Neuronal stem cell (in vitro differentiated cells): ENCODE data around the gene SMC1A.

Source experiments
- DNase-seq: peaks from one replicate; pipeline ENCODE4 v3.0.0-alpha.2; 2013; ENCODE audit warnings: low spot score
- H2AFZ ChIP-seq: one replicate; pipeline ENCODE4 v1.6.1; 2013; ENCODE audit warnings: mild to moderate bottlenecking, low read length, inconsistent platforms
- H2AK5ac ChIP-seq: 2 replicates; pipeline ENCODE4 v1.6.1; 2013; ENCODE audit warnings: low read depth, mild to moderate bottlenecking, inconsistent platforms, low read length, moderate library complexity, mixed read lengths
- H2BK120ac ChIP-seq: 2 replicates; pipeline ENCODE4 v1.6.1; 2013; ENCODE audit warnings: low read depth, mild to moderate bottlenecking, inconsistent platforms, low read length, moderate library complexity, mixed read lengths
- H2BK12ac ChIP-seq: one replicate; pipeline ENCODE4 v1.6.1; 2013; ENCODE audit warnings: low read length, inconsistent platforms
- H2BK15ac ChIP-seq: 2 replicates; pipeline ENCODE4 v1.6.1; 2013; ENCODE audit warnings: mild to moderate bottlenecking, low read length, inconsistent platforms, mixed read lengths
- H2BK5ac ChIP-seq: one replicate; pipeline ENCODE4 v1.6.1; 2013; ENCODE audit warnings: inconsistent platforms, mild to moderate bottlenecking, low read length, moderate library complexity
- H3K14ac ChIP-seq: one replicate; pipeline ENCODE4 v1.6.1; 2013; ENCODE audit warnings: low read length, inconsistent platforms
- H3K18ac ChIP-seq: 2 replicates; pipeline ENCODE4 v1.6.1; 2013; ENCODE audit warnings: low read length, inconsistent platforms
- H3K23ac ChIP-seq: 2 replicates; pipeline ENCODE4 v1.6.1; 2013; ENCODE audit warnings: low read depth, mild to moderate bottlenecking, mixed read lengths, low read length, inconsistent platforms; ENCODE audit not compliant: poor library complexity
- H3K27ac ChIP-seq: replicated peaks from 3 replicates; pipeline ENCODE4 v1.5.1; 2013; ENCODE audit warnings: low read length, inconsistent platforms
- H3K27me3 ChIP-seq, 3 experiments: 2 replicates each; pipeline ENCODE4 v1.6.1; 2013; ENCODE audit warnings: low read length in 3 of 3, mild to moderate bottlenecking in 2 of 3, inconsistent platforms in 1 of 3, low read depth in 1 of 3, mixed read lengths in 1 of 3, moderate library complexity in 1 of 3; ENCODE audit not compliant: control insufficient read depth in 3 of 3, insufficient read depth in 3 of 3
- H3K36me3 ChIP-seq, 2 donors: replicated peaks in 1 of 2; 2 replicates each; pipeline ENCODE4 v1.6.1; 2013; ENCODE audit warnings: low read length in 2 of 2; ENCODE audit not compliant: control insufficient read depth in 2 of 2, insufficient read depth in 2 of 2
- H3K4ac ChIP-seq: 2 replicates; pipeline ENCODE4 v1.6.1; 2013; ENCODE audit warnings: inconsistent platforms, mild to moderate bottlenecking, low read length, moderate library complexity
- H3K4me1 ChIP-seq, 2 donors: 1 replicate in 1 of 2; 2 replicates in 1 of 2; pipeline ENCODE4 v1.6.1; 2013; ENCODE audit warnings: low read length in 2 of 2, low read depth in 1 of 2; ENCODE audit not compliant: control insufficient read depth in 2 of 2, insufficient read depth in 1 of 2
- H3K4me2 ChIP-seq: one replicate; pipeline ENCODE4 v1.6.1; 2013; ENCODE audit warnings: mild to moderate bottlenecking, low read length, inconsistent platforms; ENCODE audit not compliant: insufficient read depth, poor library complexity, severe bottlenecking
- H3K4me3 ChIP-seq, 2 donors: 2 replicates each; pipeline ENCODE4 v1.5.1; 2013; ENCODE audit warnings: low read length in 2 of 2, mild to moderate bottlenecking in 2 of 2, inconsistent platforms in 1 of 2, moderate library complexity in 1 of 2
- H3K79me1 ChIP-seq: one replicate; pipeline ENCODE4 v1.6.1; 2013; ENCODE audit warnings: low read depth, mild to moderate bottlenecking, inconsistent platforms, low read length, moderate library complexity
- H3K9ac ChIP-seq: one replicate; pipeline ENCODE4 v1.6.1; 2013; ENCODE audit warnings: mild to moderate bottlenecking, low read depth, low read length, inconsistent platforms; ENCODE audit not compliant: poor library complexity
- H3K9me3 ChIP-seq, 2 donors: replicated peaks in 1 of 2; 2 replicates each; pipeline versions ENCODE3 to v1.6.1; 2013; ENCODE audit warnings: low read length in 2 of 2, mild to moderate bottlenecking in 2 of 2, inconsistent platforms in 1 of 2, low read depth in 1 of 2, mixed read lengths in 1 of 2, moderate library complexity in 1 of 2; ENCODE audit not compliant: control insufficient read depth in 2 of 2, insufficient read depth in 1 of 2
- H4K8ac ChIP-seq: one replicate; pipeline ENCODE4 v1.6.1; 2013; ENCODE audit warnings: low read depth, mild to moderate bottlenecking, inconsistent platforms, low read length, moderate library complexity
- H4K91ac ChIP-seq: one replicate; pipeline ENCODE4 v1.6.1; 2013; ENCODE audit warnings: low read length, low read depth, mild to moderate bottlenecking, inconsistent platforms; ENCODE audit not compliant: poor library complexity
- WGBS, 2 donors: extraction: QIAGEN DNeasy Blood & Tissue Kit; methylation state at CpG; one replicate each; pipeline ENCODE4 v1.1.7; 2013; ENCODE audit warnings: missing lambda C conversion rate in 2 of 2, mixed read lengths in 1 of 2; ENCODE audit not compliant: insufficient read length in 2 of 2, insufficient replicate concordance in 1 of 2; ENCODE audit errors: extremely low coverage in 2 of 2; 5-methylcytosine and 5-hydroxymethylcytosine counted together

The SMC1A gene

DNA sequence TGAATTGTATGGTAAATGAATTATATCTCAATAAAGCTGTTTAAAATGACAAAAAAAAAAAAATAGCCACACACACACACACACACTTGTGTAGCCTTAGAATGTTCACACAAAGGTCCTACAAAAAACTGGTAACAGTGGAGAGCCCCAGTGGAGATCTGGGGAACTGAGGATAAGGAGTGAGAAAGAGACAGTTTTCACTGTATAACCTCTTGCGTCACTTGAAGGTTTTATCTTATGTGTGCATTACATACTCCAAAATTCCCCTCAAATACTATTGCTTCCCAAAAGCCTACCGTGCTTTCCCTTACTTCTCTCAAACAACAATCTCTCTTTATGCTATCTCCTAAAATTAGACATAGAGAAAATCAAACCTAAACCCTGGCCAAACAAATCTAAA lies 67.8 kb downstream of the SMC1A start:
- Histone ChIP-seq H3K79me1 (no peaks in the 10 kb centered on the region), H2AK5ac (no peak overlapping the region), H3K27me3 (no peaks in the 10 kb centered on the region), H3K4me1 (no peaks in the 10 kb centered on the region), H3K18ac (no peak overlapping the region), H4K8ac (no peak overlapping the region), H2BK12ac (no peak overlapping the region), H3K9me3 (no peaks in the 10 kb centered on the region), H2BK120ac (no peak overlapping the region), H3K36me3 (no peaks in the 10 kb centered on the region), H2BK15ac (no peak overlapping the region), H2AFZ (no peak overlapping the region), H3K4me2 (no peak overlapping the region), H3K4ac (no peak overlapping the region), H3K9ac (no peak overlapping the region), H3K27ac (no peak overlapping the region), H2BK5ac (no peak overlapping the region), H3K14ac (no peak overlapping the region), H3K23ac (no peak overlapping the region), H4K91ac (no peak overlapping the region), H3K4me3 (no peak overlapping the region)
- no CpG with 5 or more reads among the region's 2 CpGs for WGBS, 2 donors
- no peak for DNase-seq

DNA sequence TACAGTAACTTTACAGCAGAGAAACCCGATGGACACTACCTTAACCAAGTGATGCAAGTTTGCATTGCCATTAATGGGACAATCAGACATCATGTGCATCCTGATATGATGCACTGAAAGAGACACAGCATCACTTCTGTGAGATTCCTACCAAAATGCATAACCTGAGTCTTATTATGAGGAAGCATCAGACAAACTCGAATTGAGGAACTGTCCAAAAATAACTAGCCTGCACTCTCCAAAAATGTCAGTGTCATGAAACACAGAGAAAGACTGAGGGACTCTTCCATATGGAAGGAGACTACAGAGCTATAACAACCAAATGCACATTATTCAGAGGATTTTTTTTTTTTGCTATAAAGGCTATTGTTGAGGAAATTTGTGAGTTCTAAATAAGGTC lies 74.5 kb downstream of the SMC1A start:
- Histone ChIP-seq H3K4me1 (no peaks in the 10 kb centered on the region), H3K79me1 (no peaks in the 10 kb centered on the region), H2AFZ (no peak overlapping the region), H3K27me3 (no peaks in the 10 kb centered on the region), H3K4me2 (no peak overlapping the region), H3K23ac (no peak overlapping the region), H2BK12ac (no peak overlapping the region), H3K14ac (no peak overlapping the region), H3K9me3 (no peaks in the 10 kb centered on the region), H2BK5ac (no peak overlapping the region), H2BK15ac (no peak overlapping the region), H3K4ac (no peak overlapping the region), H3K18ac (no peak overlapping the region), H2AK5ac (no peak overlapping the region), H3K9ac (no peak overlapping the region), H2BK120ac (no peak overlapping the region), H3K27ac (no peak overlapping the region), H4K91ac (no peak overlapping the region), H3K36me3 (no peaks in the 10 kb centered on the region), H3K4me3 (no peak overlapping the region), H4K8ac (no peak overlapping the region)
- DNase-seq = no peak
- WGBS, 2 donors = no CpG with 5 or more reads among the region's 2 CpGs

DNA sequence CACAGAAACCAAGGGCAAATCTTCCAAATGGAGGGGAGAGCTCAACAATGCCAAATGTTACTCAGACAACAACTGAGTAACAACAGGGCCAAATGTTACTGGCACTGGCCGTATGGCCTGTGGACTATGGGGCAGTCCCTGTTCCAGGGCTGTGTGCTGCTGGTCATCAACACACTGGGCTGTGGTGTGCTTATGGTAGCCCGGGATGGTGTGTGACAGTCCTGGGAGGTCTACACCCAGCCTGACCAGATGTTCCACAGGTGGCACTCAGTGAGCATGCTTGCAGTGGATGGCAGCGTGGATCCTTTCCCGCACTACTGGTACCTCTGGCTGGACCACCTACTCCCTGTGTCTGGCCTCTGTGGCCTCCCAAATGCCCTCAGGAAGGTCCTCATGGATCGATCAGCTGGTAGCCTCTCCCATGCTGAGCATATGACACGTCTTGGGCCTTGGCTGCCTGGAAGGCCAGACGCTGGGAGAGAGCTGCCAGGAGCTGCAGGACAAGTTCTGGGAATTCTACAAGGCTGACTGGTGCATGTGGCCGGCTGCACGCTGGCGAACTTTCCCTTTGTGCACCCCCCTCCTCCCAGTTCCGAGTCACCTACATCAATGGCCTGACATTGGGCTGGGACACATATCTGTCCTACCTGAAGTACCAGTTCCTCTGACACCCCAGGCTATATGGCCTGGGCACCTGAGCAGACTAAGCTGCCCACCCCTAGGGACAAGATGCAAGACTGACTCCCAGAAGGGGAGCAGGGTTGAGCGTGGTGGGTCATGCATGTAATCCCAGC lies 81.4 kb downstream of the SMC1A start:
- Histone ChIP-seq H3K4me1 (no peaks in the 10 kb centered on the region), H3K27me3 (peaks cover 0 to 3% (median 0%) of the 10 kb centered on the region in 3 experiments), H3K23ac (no peak overlapping the region), H2BK15ac (no peak overlapping the region), H2AFZ (no peak overlapping the region), H3K36me3 (no peaks in the 10 kb centered on the region), H2BK12ac (no peak overlapping the region), H3K27ac (no peak overlapping the region), H2BK5ac (no peak overlapping the region), H4K91ac (no peak overlapping the region), H2BK120ac (no peak overlapping the region), H2AK5ac (no peak overlapping the region), H3K9ac (no peak overlapping the region), H3K9me3 (no peaks in the 10 kb centered on the region), H3K14ac (no peak overlapping the region), H3K4me2 (no peak overlapping the region), H3K79me1 (no peaks in the 10 kb centered on the region), H3K18ac (no peak overlapping the region), H4K8ac (no peak overlapping the region), H3K4me3 (no peak overlapping the region), H3K4ac (no peak overlapping the region)
- no peak for DNase-seq
- no CpG with 5 or more reads among the region's 12 CpGs for WGBS, 2 donors

DNA sequence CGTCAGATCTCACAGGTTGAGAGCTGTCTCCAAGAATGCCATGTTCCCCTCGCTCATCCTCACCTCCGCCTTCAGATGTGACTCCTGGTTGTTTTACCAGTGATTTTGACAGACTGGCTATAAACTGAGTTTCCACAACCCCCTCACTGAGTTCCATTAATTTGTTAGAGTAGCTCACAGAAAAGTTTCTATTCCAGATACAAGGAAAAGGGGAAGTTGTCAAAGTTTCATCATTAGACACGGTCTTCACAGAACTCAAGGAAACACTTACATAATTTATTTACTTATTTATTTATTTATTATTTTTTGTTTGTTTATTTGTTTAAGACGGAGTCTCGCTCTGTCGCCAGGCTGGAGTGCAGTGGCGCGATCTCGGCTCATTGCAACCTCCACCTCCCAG lies 85.4 kb downstream of the SMC1A start:
- Histone ChIP-seq H3K4me3 (no peak overlapping the region), H3K36me3 (no peaks in the 10 kb centered on the region), H2AFZ (no peak overlapping the region), H3K18ac (no peak overlapping the region), H4K91ac (no peak overlapping the region), H3K9me3 (no peaks in the 10 kb centered on the region), H3K4me2 (no peak overlapping the region), H3K4ac (no peak overlapping the region), H3K27me3 (peaks cover 0 to 9% (median 0%) of the 10 kb centered on the region in 3 experiments), H2BK15ac (no peak overlapping the region), H3K9ac (no peak overlapping the region), H3K4me1 (no peaks in the 10 kb centered on the region), H3K14ac (no peak overlapping the region), H4K8ac (no peak overlapping the region), H2BK120ac (no peak overlapping the region), H2BK12ac (no peak overlapping the region), H3K23ac (no peak overlapping the region), H3K79me1 (no peaks in the 10 kb centered on the region), H2BK5ac (no peak overlapping the region), H3K27ac (no peak overlapping the region), H2AK5ac (no peak overlapping the region)
- DNase-seq = no peak
- whole genome bisulfite sequencing, 2 donors = no CpG with 5 or more reads among the region's 10 CpGs
